HG02759 (cell line): ENCODE data around the gene FEM1B.

Experiments used
- ATAC-seq: cut with Tn5 transposase; IDR thresholded peaks from one replicate; pipeline ENCODE4 v1.9.1; 2021; ENCODE audit warnings: mild to moderate bottlenecking, moderate library complexity; ENCODE audit not compliant: unreplicated experiment

FEM1B gene

GRCh38 chr15:68305420-68305871 is 27.9 kb downstream of the FEM1B start:
- no peak for ATAC-seq

- ATAC-seq, result no peak
These were observed 29.8 kb downstream of the FEM1B start for GRCh38 chr15:68307131-68307928.

GRCh38 chr15:68309024-68309423 is 31.5 kb downstream of the FEM1B start:
- no peak for ATAC-seq

- no peak for ATAC-seq
These were observed 32.7 kb downstream of the FEM1B start for GRCh38 chr15:68310178-68310803.

GRCh38 chr15:68310804-68311463 is 33.4 kb downstream of the FEM1B start:
- ATAC-seq, result no peak

GRCh38 chr15:68311464-68311835 is 33.9 kb downstream of the FEM1B start:
- no peak for ATAC-seq

GRCh38 chr15:68311859-68312557 is 34.5 kb downstream of the FEM1B start:
- no peak for ATAC-seq

- no peak for ATAC-seq
These were observed 35.2 kb downstream of the FEM1B start for GRCh38 chr15:68312701-68313204.

- no peak for ATAC-seq
These were observed 36.2 kb downstream of the FEM1B start for GRCh38 chr15:68313501-68314410.

GRCh38 chr15:68314563-68314962 is 37.0 kb downstream of the FEM1B start:
- ATAC-seq, result no peak

GRCh38 chr15:68315035-68315434 is 37.5 kb downstream of the FEM1B start:
- no peak for ATAC-seq

- no peak for ATAC-seq
These were observed 38.0 kb downstream of the FEM1B start for GRCh38 chr15:68315495-68316031.

GRCh38 chr15:68316061-68316804 is 38.7 kb downstream of the FEM1B start:
- ATAC-seq, result no peak

- no peak for ATAC-seq
These were observed 39.9 kb downstream of the FEM1B start for GRCh38 chr15:68317281-68318007.

- ATAC-seq, result no peak
These were observed 40.7 kb downstream of the FEM1B start for GRCh38 chr15:68318008-68318835.

- ATAC-seq, result no peak
These were observed 41.7 kb downstream of the FEM1B start for GRCh38 chr15:68318931-68319909.
